Activated T-cell treated with anti-CD3 and anti-CD28 coated beads, Interleukin-2, amount 50 U/mL, for 1 hour (primary cell): ENCODE measurements around the gene CCNB1.
"Not testable (repeated sequence)": the region's sequence is repeated elsewhere in the genome, so short reads cannot be mapped to it uniquely, and the experiment has no call there.

ENCODE experiments used
- DNase-seq: peaks from one replicate; pipeline ENCODE4 v3.0.0-alpha.2; 2020

CCNB1 gene

GRCh38 chr5:69187342-69187741 is 20.4 kb downstream of the CCNB1 start:
- DNase-seq, result no peak

DNA sequence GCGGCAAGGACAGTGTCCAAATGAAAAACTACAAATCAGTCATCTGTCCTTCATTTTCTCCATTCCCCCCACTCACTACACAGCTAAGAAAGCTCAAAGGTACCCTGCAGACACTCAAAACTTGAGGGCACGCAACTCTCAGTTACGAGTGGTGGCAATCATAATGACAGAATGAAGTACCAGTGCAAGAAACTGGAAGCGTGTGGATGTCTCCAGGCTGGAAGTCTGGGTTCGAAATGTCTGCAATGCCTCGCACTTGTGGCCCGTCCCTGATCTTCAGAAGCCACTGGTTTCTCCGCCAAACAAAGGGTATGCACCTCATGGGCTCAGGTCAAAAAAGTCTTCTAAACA is 21.8 kb downstream of the CCNB1 start:
- DNase-seq, result no peak

GRCh38 chr5:69189162-69190086 is 22.5 kb downstream of the CCNB1 start, which contains the start of gene CENPH:
Gene CENPH (plus strand): TSS chr5:69189583. CDS start chr5:69189635, 52 bp downstream.
- peak; percentile 92 for DNase-seq

GRCh38 chr5:69202497-69202896 is 35.5 kb downstream of the CCNB1 start:
- no peak for DNase-seq

DNA sequence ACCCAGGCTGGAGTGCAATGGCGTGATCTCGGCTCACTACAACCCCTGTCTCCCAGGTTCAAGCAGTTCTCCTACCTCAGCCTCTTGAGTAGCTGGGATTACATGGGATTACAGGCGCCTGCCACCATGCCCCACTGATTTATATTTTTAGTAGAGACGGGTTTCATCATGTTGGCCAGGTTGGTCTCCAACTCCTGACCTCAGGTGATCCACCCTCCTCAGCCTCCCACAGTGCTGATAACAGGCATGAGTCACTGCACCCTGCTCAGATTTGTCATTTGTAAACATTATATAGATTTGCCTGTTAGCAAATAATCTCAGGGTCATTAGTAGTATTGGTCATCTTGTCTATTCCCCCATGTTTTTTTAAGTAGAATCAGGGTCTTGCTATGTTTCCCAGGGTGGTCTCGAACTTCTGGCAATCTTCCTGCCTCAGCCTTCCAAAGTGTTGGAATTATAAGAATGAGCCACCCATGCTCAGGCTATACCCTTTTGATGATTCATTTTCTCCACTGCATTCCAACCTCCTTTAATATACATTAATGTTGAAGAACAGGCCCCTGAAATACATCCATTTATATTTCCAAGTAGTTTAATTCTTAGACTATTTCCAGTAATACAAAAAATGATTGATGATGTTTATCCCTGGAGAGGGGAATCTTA is 39.7 kb downstream of the CCNB1 start:
- no peak for DNase-seq

DNA sequence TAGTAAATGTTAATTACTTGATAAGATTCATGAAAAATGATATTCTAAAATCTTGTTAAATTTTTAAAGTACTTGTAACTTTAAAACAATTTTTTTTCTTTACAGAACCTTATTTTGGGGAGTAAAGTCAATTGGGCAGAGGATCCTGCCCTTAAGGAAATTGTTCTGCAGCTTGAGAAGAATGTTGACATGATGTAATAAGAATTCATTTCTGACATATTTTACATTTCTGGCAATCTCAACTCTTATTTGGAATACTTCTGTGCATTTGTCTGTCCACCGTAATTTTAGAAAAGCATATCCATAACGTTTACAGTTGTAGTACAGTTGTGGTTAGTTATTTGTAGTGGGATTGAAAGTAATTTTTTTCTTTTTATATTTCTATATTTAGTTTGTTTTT is 42.7 kb downstream of the CCNB1 start:
- DNase-seq, result no peak

DNA sequence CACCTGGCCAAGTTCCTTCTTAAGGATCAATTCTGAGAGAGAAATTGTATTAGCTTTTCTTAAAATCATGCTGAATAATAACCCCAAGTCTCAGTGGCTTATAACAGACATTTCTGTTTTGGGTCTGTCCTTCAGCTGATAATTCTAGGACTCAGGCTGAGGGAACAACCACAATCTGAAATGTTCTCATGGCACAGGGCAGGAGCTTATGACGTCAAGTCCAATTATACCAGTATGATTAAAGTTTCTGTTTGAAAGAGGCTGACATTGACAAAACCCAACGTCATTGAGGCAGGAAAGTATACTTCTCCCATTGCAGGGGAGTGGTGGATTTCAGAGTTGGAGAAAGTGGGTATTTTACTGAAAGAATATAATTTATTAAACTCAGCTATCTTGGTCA is 44.2 kb downstream of the CCNB1 start:
- DNase-seq, result no peak

DNA sequence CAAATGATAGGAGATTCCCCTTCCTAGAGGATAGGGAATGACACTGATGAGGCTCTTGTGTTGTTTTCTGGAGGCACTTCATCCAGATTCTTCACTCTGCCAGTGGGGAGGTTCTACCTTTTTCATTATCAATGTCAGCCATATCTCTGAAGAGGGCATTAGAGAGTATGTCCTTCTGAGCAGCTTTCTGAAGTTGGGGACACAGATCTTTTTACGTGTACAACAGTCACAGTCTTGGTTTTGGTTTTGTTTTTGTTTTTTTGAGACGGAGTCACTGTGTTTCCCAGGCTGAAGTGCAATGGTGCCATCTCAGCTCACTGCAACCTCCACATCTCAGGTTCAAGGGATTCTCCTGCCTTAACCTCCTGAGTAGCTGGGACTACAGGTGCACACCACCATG is 45.1 kb downstream of the CCNB1 start:
- DNase-seq, result no peak

- DNase-seq, result no peak
These were observed 46.7 kb downstream of the CCNB1 start for GRCh38 chr5:69213513-69214215.

DNA sequence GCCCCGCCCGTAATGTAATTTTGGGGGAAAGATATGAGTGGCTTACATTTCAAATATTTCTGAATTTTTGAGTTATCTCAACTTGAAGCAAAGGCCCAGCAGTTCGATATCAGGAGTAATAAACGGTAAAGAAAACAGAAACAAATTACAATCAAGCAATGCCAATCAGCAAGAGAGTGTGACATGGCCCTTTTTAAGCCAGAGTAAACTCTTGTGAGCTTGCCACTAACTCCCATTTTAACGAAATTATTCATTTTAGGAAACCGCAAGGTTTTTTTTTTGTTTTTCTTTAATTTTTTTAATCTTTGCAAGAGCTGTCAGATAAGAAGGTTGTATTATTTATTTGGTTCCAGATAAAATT is 50.2 kb downstream of the CCNB1 start:
- no peak for DNase-seq

- DNase-seq, result peak; percentile 94
These were observed 50.9 kb downstream of the CCNB1 start for GRCh38 chr5:69217548-69218526.

DNA sequence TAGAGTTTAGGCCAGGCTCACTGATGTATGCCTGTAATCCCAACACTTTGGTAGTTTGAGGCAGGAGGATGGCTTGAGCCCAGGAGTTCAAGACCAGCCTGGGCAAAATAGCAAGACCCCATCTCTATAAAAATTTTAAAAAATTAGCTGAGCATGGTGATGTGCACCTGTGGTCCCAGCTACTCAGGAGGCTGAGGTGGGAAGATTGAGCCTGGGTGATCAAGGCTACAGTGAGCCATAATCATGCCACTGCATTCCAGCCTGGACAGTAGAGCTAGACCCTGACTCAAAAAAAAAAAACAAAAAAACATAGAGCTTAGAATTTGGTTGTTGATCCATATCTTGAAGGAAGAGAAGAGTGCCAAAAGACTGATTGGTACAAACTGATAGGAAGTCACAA is 53.0 kb downstream of the CCNB1 start:
- DNase-seq, result no peak

DNA sequence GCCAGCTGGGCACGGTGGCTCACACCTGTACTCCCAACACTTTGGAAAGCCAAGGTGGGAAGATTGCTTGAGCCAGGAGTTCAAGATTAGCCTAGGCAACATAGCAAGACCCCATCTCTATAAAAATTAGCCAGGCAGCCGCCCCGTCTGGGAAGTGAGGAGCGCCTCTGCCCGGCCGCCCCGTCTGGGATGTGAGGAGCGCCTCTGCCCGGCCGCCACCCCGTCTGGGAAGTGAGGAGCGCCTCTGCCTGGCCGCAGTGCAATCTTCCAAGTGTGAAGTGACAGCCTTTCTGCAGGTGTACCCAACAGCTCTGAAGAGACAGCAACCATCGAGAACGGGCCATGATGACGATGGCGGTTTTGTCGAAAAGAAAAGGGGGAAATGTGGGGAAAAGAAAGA is 53.4 kb downstream of the CCNB1 start:
- not testable (repeated sequence) for DNase-seq

- DNase-seq, result not testable (repeated sequence)
These were observed 53.9 kb downstream of the CCNB1 start for GRCh38 chr5:69220833-69221232.

GRCh38 chr5:69224520-69224919 is 57.6 kb downstream of the CCNB1 start:
- no peak for DNase-seq

DNA sequence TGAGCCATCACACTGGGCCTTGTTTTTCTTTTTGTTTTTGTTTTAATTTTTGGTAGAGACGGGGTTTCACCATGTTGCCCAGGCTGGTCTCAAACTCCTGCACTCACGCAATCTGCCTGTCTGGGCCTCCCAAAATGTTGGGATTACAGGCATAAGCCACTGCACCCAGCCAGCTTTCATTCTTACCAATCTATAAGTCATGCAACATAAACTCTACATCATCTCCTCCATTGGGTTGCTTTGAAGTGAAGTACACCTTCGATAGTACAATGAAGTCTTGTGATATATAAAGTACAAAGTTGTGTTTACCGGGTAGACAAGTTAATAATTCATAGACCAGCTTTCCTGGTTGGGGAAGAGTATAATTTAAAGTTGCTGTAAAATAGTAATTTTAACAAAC is 58.9 kb downstream of the CCNB1 start:
- DNase-seq, result no peak
